Lung (tissue), 12 donors: ENCODE results near the gene EYS. TPM values are rescaled to one million over a fixed set of nuclear protein-coding genes. Genes with fewer than 3 reads are reported as not detected.

Experiments
- ATAC-seq: fragments of 200-7000 bp; cut with Tn5 transposase; one replicate; pipeline ENCODE4 v1.9.1; 2020; ENCODE audit warnings: moderate number of reproducible peaks; ENCODE audit not compliant: insufficient read depth, low FRiP score
- DNase-seq, 3 donors: peaks; one replicate each; pipeline ENCODE4 v3.0.0-alpha.2; 2013 to 2017
- H3K27ac ChIP-seq, 2 donors: one replicate each; pipeline ENCODE4 v1.5.1; 2013; ENCODE audit warnings: mild to moderate bottlenecking in 2 of 2, moderate library complexity in 2 of 2, control low read depth in 1 of 2, inconsistent platforms in 1 of 2, low read depth in 1 of 2, low read length in 1 of 2
- H3K27me3 ChIP-seq, 3 donors: one replicate each; pipeline ENCODE4 v1.5.1; 2013; ENCODE audit warnings: low read length in 2 of 3; ENCODE audit not compliant: control insufficient read depth in 3 of 3, insufficient read depth in 3 of 3
- H3K36me3 ChIP-seq, 4 donors: one replicate each; pipeline ENCODE4 v1.5.1; 2013; ENCODE audit warnings: low read length in 4 of 4, mild to moderate bottlenecking in 1 of 4, moderate library complexity in 1 of 4; ENCODE audit not compliant: control insufficient read depth in 4 of 4, insufficient read depth in 4 of 4
- H3K4me1 ChIP-seq, 5 donors: one replicate each; pipeline ENCODE4 v1.5.1; 2013; ENCODE audit warnings: low read length in 5 of 5, mild to moderate bottlenecking in 2 of 5, moderate library complexity in 1 of 5; ENCODE audit not compliant: control insufficient read depth in 5 of 5, insufficient read depth in 5 of 5
- H3K4me3 ChIP-seq: one replicate; pipeline ENCODE4 v1.5.1; 2013; ENCODE audit warnings: mild to moderate bottlenecking, control low read depth, moderate library complexity
- H3K9ac ChIP-seq, 2 donors: one replicate each; pipeline ENCODE4 v1.5.1; 2013; ENCODE audit warnings: low read length in 2 of 2, control low read depth in 1 of 2; ENCODE audit not compliant: insufficient read depth in 1 of 2
- H3K9me3 ChIP-seq, 4 donors: one replicate each; pipeline ENCODE4 v1.5.1; 2013; ENCODE audit warnings: low read length in 3 of 4, mild to moderate bottlenecking in 1 of 4, moderate library complexity in 1 of 4; ENCODE audit not compliant: control insufficient read depth in 4 of 4, insufficient read depth in 3 of 4
- CTCF ChIP-seq: IDR thresholded peaks from 2 replicates; pipeline ENCODE4 v1.5.1; 2012; ENCODE audit warnings: mild to moderate bottlenecking; ENCODE audit errors: control extremely low read depth, extremely low read depth
- WGBS, 2 donors: extraction: QIAGEN DNeasy Blood & Tissue Kit; methylation state at CpG; one replicate each; pipeline ENCODE4 v1.1.7; 2013; 5-methylcytosine and 5-hydroxymethylcytosine counted together
- polyA plus RNA-seq, 2 donors: library from polyadenylated mRNA; stranded (reverse); fragments of 200-250 nt; gene quantifications; one replicate each; pipeline ENCODE4 v1.2.1, GENCODE V29; 2013
- total RNA-seq, 2 donors: library from RNA; depleted of rRNA in 1 of 2; stranded (reverse); fragments of >200 nt in 1 of 2; gene quantifications; one replicate each; pipeline ENCODE4 v1.2.1, GENCODE V29; 2014 to 2021
- donor health status: control.
- donor health status: control.
- donor health status: Bipolar disorder and iron deficiency.
- donor health status: healthy.
- donor health status: DM: yes; HTN: yes; CAD: no.

EYS gene
- total and polyA plus RNA-seq, 4 donors = 0.06 to 0.34 (median 0.12) TPM

- peak in 1 of 3 donors; percentile 2 for DNase-seq
- no peaks in the 10 kb centered on the region for H3K9me3 ChIP-seq
- no peaks in the 10 kb centered on the region for H3K36me3 ChIP-seq
- no peak overlapping the region for H3K27ac ChIP-seq
- no peak overlapping the region for H3K4me3 ChIP-seq
- H3K9ac ChIP-seq = no peak overlapping the region
- H3K27me3 ChIP-seq = no peaks in the 10 kb centered on the region
- no peaks in the 10 kb centered on the region for H3K4me1 ChIP-seq
- no peak for TF ChIP-seq CTCF
- 72 to 80% methylated on average over 4 of the region's 4 CpGs for WGBS, 2 donors
- no peak for ATAC-seq
These were observed 411.2 kb downstream of the EYS start for GRCh38 chr6:65295812-65296211.

DNA sequence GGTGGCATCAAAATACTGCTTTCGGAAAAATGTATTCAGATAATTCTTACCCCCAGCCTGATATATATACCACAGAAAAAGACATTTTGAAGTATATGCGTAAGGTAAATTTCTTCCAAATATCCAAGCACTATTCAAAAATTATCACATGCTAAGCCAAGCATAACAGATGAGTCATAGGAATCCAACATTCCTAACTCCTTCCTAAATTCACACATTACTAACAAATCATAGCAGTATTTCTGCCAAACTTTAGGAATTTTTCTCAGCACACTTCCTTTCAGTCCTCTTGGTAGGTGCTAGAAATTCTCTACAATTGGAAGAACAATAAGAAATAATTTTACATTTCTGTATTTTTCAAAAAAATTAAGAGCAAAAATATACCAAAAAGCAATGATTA, 417.5 kb downstream of the EYS start:
- peak in 1 of 3 donors; percentile 5 for DNase-seq
- Histone ChIP-seq H3K9ac (no peak overlapping the region), H3K27me3 (no peaks in the 10 kb centered on the region), H3K27ac (no peak overlapping the region), H3K4me3 (no peak overlapping the region), H3K36me3 (no peaks in the 10 kb centered on the region), H3K9me3 (no peaks in the 10 kb centered on the region), H3K4me1 (no peaks in the 10 kb centered on the region)
- no peak for ATAC-seq
- no peak for TF ChIP-seq CTCF
- 91 to 97% methylated on average over 2 of the region's 2 CpGs for WGBS, 2 donors

- no peaks in the 10 kb centered on the region for H3K4me1 ChIP-seq
- no peak for TF ChIP-seq CTCF
- no peak for DNase-seq
- no peaks in the 10 kb centered on the region for H3K9me3 ChIP-seq
- H3K4me3 ChIP-seq = no peak overlapping the region
- H3K36me3 ChIP-seq = no peaks in the 10 kb centered on the region
- no peaks in the 10 kb centered on the region for H3K27me3 ChIP-seq
- H3K27ac ChIP-seq = no peak overlapping the region
- H3K9ac ChIP-seq = no peak overlapping the region
- ATAC-seq = no peak
These were observed 421.8 kb downstream of the EYS start for GRCh38 chr6:65285275-65285674.

GRCh38 chr6:65280060-65280459, 427.0 kb downstream of the EYS start:
- WGBS, 2 donors = 78 to 86% methylated on average over 3 of the region's 3 CpGs
- no peak for TF ChIP-seq CTCF
- no peak overlapping the region for H3K9ac ChIP-seq
- DNase-seq (no peak), ATAC-seq (no peak)
- no peak overlapping the region for H3K4me3 ChIP-seq
- H3K27me3 ChIP-seq = no peaks in the 10 kb centered on the region
- no peaks in the 10 kb centered on the region for H3K4me1 ChIP-seq
- no peak overlapping the region for H3K27ac ChIP-seq
- H3K9me3 ChIP-seq = no peaks in the 10 kb centered on the region
- H3K36me3 ChIP-seq = no peaks in the 10 kb centered on the region
